NCI-H510A (cell line): ENCODE measurements around the gene HDAC9.
"Not testable (repeated sequence)": the region's sequence is repeated elsewhere in the genome, so short reads cannot be mapped to it uniquely, and the experiment has no call there.

Experiments
- DNase-seq: peaks from one replicate; lab custom pipeline; 2025; lab: John Stamatoyannopoulos, UW

Gene HDAC9

DNA sequence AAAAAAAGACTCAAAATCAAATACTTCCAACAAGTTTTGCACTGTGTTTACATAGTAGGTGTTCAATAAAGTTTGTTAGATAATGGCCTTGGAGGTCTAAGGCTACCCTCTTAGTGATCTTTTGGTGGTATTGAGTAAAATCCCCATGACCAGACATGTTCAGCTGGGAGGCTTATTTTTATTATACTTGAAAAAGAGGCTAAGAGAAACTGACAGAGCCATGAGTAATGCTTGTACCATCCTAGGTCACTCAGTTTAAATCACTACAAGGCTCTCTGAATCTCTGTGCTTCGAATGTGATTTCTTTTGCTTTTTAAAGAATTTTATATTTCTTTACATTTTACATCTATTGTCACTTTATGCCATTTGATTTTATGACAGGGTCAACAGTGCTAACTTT is 531.3 kb downstream of the HDAC9 start:
- DNase-seq, result no peak

DNA sequence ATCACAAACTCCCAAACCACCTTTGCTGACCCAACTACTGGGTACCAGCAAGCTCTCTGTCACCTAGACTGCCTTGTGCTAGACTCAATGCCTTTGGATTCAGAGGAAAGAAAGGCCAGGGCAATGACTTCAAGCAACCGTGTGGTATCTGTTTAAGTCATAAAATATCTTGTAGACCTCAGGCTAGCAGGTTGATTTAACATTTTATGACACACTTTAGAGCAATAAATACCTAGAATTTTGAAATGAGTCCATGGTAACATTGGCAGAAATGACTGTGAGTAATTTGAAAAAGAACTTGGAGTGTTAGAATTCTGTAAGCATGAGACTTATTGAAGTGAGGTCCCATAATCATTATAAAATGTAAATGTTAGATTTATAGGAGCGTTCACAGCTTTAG is 534.7 kb downstream of the HDAC9 start:
- no peak for DNase-seq

DNA sequence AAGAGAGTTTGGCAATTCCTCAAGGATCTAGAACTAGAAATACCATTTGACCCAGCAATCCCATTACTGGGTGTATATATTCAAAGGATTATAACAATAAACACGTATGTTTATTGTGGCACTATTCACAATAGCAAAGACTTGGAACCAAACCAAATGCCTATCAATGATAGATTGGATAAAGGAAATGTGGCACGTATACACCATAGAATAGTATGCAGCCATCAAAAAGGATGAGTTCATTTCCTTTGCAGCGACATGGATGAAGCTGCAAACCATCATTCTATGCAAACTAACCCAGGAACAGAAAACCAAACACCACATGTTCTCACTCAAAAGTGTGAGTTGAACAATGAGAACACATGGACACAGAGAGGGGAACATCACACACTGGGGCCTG is 537.4 kb downstream of the HDAC9 start:
- not testable (repeated sequence) for DNase-seq

DNA sequence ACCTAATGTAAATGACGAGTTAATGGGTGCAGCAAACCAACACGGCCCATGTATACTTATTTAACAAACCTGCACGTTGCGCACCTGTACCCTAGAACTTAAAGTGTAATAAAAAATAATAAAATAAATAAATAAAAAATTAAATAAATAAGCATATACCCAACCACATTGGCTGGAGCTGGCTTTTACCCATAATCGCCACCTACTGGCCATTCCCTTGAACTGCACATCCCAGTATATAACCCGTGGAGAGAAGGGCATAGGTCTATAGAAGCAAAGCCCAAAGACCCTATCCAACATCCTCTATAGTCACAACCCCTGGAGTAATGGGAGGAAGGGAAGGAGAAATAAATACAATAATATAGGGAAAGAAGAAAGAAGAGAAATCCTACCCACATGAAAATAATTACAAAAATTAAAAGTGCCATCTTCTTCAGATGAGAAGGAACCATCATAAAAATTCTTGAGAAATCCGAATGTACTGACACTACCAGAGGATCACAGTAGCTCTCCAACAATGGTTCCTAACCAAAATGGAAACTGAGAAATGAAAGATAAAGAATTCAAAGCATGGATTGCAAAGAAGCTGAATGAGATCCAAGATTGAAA is 556.3 kb downstream of the HDAC9 start:
- no peak for DNase-seq
